Esophagus muscularis mucosa (tissue), 4 donors: ENCODE data around the gene TMEM225B. TPM values are rescaled to one million over a fixed set of nuclear protein-coding genes. Genes with fewer than 3 reads are reported as not detected.

Experiments used
- DNase-seq: peaks from one replicate; pipeline ENCODE4 v3.0.0-alpha.2; 2017; ENCODE audit errors: extremely low spot score
- H3K27ac ChIP-seq, 4 donors: fragments of 200-600 bp; sonication (generic); replicated peaks in 1 of 4; 1 replicate in 3 of 4; 2 replicates in 1 of 4; pipeline ENCODE4 v1.5.1; 2016 to 2019; ENCODE audit warnings: mild to moderate bottlenecking in 1 of 4
- H3K27me3 ChIP-seq, 4 donors: fragments of 200-600 bp; sonication (generic); one replicate each; pipeline versions ENCODE4 v1.5.1 to v1.6.0; 2016 to 2019
- H3K36me3 ChIP-seq, 4 donors: fragments of 200-600 bp; sonication (generic); one replicate each; pipeline ENCODE4 v1.5.1; 2016 to 2019
- H3K4me1 ChIP-seq, 4 donors: fragments of 200-600 bp; sonication (generic); one replicate each; pipeline ENCODE4 v1.5.1; 2016 to 2019
- H3K4me3 ChIP-seq, 4 donors: fragments of 200-600 bp; sonication (generic); 1 replicate in 2 of 4; 2 replicates in 2 of 4; pipeline ENCODE4 v1.5.1; 2016 to 2019; ENCODE audit warnings: mild to moderate bottlenecking in 4 of 4, moderate library complexity in 1 of 4
- H3K9me3 ChIP-seq, 4 donors: fragments of 200-600 bp; sonication (generic); 1 replicate in 3 of 4; 2 replicates in 1 of 4; pipeline ENCODE4 v1.5.1; 2016 to 2019
- CTCF ChIP-seq, 3 experiments: fragments of 200-600 bp in 2 of 3; fragments of 450-650 bp in 1 of 3; sonication (generic) in 2 of 3; IDR thresholded peaks; one replicate each; pipeline ENCODE4 v1.5.1; 2017 to 2019; ENCODE audit warnings: antibody characterized with exemption in 3 of 3, mild to moderate bottlenecking in 2 of 3, moderate library complexity in 1 of 3
- EP300 ChIP-seq: sonication (generic); formaldehyde crosslinking; IDR thresholded peaks from one replicate; pipeline ENCODE4 v1.6.1; 2017; ENCODE audit warnings: antibody characterized with exemption
- POLR2A ChIP-seq: fragments of 450-650 bp; IDR thresholded peaks from one replicate; pipeline ENCODE4 v1.6.1; 2017; ENCODE audit warnings: antibody characterized with exemption, moderate library complexity, mild to moderate bottlenecking, low read depth
- POLR2AphosphoS5 ChIP-seq, 2 donors: sonication (generic); formaldehyde crosslinking; IDR thresholded peaks; one replicate each; pipeline ENCODE4 v1.6.1; 2017; ENCODE audit warnings: antibody characterized with exemption in 2 of 2
- WGBS: methylation state at CpG from one replicate; pipeline ENCODE4 v1.1.5; 2018; 5-methylcytosine and 5-hydroxymethylcytosine counted together
- intact Hi-C: fragments of 100-400 bp; cut with DNase I; formaldehyde crosslinking; loops from one replicate; pipeline ENCODE4 v1.15.1; 2023
- total RNA-seq, 4 donors: library from RNA; depleted of rRNA; stranded (reverse); fragments of >200 nt; gene quantifications; one replicate each; pipeline versions ENCODE4 v1.1.0 to v1.2.1, GENCODE V29; 2016

TMEM225B gene
- total RNA-seq, 4 donors from 2014 or later, result 0.32 to 0.57 TPM; not detected in 2

- no peak for TF ChIP-seq CTCF (IDR thresholded peaks at IDR 0.05)
- no peak for TF ChIP-seq EP300
- no peak for TF ChIP-seq POLR2A
- no peak for TF ChIP-seq POLR2AphosphoS5 (IDR thresholded peaks at IDR 0.05)
- no peaks in the 10 kb centered on the region for H3K27me3 ChIP-seq
- no peak overlapping the region for H3K4me3 ChIP-seq
- peak; percentile 29 for DNase-seq
- intact Hi-C loops, result no loop called here
- H3K27ac ChIP-seq, result no peak overlapping the region
- no peaks in the 10 kb centered on the region for H3K9me3 ChIP-seq
- WGBS, result 93% methylated on average over 7 of the region's 7 CpGs
- H3K4me1 ChIP-seq, result no peaks in the 10 kb centered on the region
- no peaks in the 10 kb centered on the region for H3K36me3 ChIP-seq
Measured at GRCh38 chr7:99605527-99605926, 7.5 kb downstream of the TMEM225B start.

- DNase-seq, result no peak
- Histone ChIP-seq H3K9me3 (no peaks in the 10 kb centered on the region), H3K27ac (no peak overlapping the region), H3K4me1 (no peaks in the 10 kb centered on the region), H3K27me3 (no peaks in the 10 kb centered on the region), H3K36me3 (no peaks in the 10 kb centered on the region), H3K4me3 (no peak overlapping the region)
- 85% methylated on average over 8 of the region's 8 CpGs for WGBS
- TF ChIP-seq POLR2A (no peak), CTCF (IDR thresholded peaks at IDR 0.05) (no peak), POLR2AphosphoS5 (IDR thresholded peaks at IDR 0.05) (no peak), EP300 (no peak)
- intact Hi-C loops, result no loop called here
Measured at GRCh38 chr7:99606531-99606930, 8.5 kb downstream of the TMEM225B start.

GRCh38 chr7:99607548-99607947, 9.5 kb downstream of the TMEM225B start:
- Histone ChIP-seq H3K27ac (no peak overlapping the region), H3K4me1 (no peaks in the 10 kb centered on the region), H3K36me3 (no peaks in the 10 kb centered on the region), H3K9me3 (no peaks in the 10 kb centered on the region), H3K27me3 (no peaks in the 10 kb centered on the region), H3K4me3 (no peak overlapping the region)
- 75% methylated on average over 9 of the region's 9 CpGs for WGBS
- TF ChIP-seq EP300 (no peak), POLR2A (no peak), CTCF (IDR thresholded peaks at IDR 0.05) (no peak), POLR2AphosphoS5 (IDR thresholded peaks at IDR 0.05) (no peak)
- intact Hi-C loops, result no loop called here
- peak; percentile 34 for DNase-seq

GRCh38 chr7:99614495-99614894, 16.4 kb downstream of the TMEM225B start:
- intact Hi-C loops, result no loop called here
- TF ChIP-seq POLR2A, result no peak
- no peak for TF ChIP-seq EP300
- TF ChIP-seq CTCF (IDR thresholded peaks at IDR 0.05), result no peak
- no peak for TF ChIP-seq POLR2AphosphoS5 (IDR thresholded peaks at IDR 0.05)
- DNase-seq, result no peak
- Histone ChIP-seq H3K27me3 (no peaks in the 10 kb centered on the region), H3K9me3 (no peaks in the 10 kb centered on the region), H3K36me3 (peaks cover 11 to 13% (median 11%) of the 10 kb centered on the region in 4 donors), H3K27ac (no peak overlapping the region), H3K4me3 (no peak overlapping the region), H3K4me1 (peaks cover 13 to 30% (median 25%) of the 10 kb centered on the region in 4 donors)
- 84% methylated on average over 3 of the region's 3 CpGs for WGBS

GRCh38 chr7:99615989-99616358, 17.9 kb downstream of the TMEM225B start:
- 77% methylated on average over 5 of the region's 5 CpGs for WGBS
- intact Hi-C loops, result loop anchor here (5.0 kb wide), 1 partner anchor 59 kb away; the partner anchor contains the start of gene ZNF655
- peak; percentile 55 for DNase-seq
- H3K4me3 ChIP-seq, result peak overlapping the region; percentile 67 to 98 (median 92)
- peaks cover 26 to 28% (median 26%) of the 10 kb centered on the region in 4 donors for H3K36me3 ChIP-seq
- no peaks in the 10 kb centered on the region for H3K27me3 ChIP-seq
- peaks cover 13 to 30% (median 25%) of the 10 kb centered on the region in 4 donors for H3K4me1 ChIP-seq
- no peaks in the 10 kb centered on the region for H3K9me3 ChIP-seq
- peak overlapping the region; percentile 83 to 93 (median 88) for H3K27ac ChIP-seq
- TF ChIP-seq EP300 (no peak), POLR2AphosphoS5 (IDR thresholded peaks at IDR 0.05) (no peak), POLR2A (no peak), CTCF (IDR thresholded peaks at IDR 0.05) (no peak)
